ENCODE measurements around the gene FGF12.

FGF12 gene

GRCh38 chr3:192515664-192516045, 211.7 kb downstream of the FGF12 start:
- Mint-ChIP-seq H3K4me3 (no peak overlapping the region), H3K27me3 (peaks cover 52% of the 10 kb centered on the region), H3K36me3 (ENCODE audit: low read depth) (no peaks in the 10 kb centered on the region), H3K4me1 (ENCODE audit: low read depth) (peaks cover 10% of the 10 kb centered on the region), H3K9me3 (peaks cover 2% of the 10 kb centered on the region), H3K27ac (no peak overlapping the region)
- DNase-seq = no peak

DNA sequence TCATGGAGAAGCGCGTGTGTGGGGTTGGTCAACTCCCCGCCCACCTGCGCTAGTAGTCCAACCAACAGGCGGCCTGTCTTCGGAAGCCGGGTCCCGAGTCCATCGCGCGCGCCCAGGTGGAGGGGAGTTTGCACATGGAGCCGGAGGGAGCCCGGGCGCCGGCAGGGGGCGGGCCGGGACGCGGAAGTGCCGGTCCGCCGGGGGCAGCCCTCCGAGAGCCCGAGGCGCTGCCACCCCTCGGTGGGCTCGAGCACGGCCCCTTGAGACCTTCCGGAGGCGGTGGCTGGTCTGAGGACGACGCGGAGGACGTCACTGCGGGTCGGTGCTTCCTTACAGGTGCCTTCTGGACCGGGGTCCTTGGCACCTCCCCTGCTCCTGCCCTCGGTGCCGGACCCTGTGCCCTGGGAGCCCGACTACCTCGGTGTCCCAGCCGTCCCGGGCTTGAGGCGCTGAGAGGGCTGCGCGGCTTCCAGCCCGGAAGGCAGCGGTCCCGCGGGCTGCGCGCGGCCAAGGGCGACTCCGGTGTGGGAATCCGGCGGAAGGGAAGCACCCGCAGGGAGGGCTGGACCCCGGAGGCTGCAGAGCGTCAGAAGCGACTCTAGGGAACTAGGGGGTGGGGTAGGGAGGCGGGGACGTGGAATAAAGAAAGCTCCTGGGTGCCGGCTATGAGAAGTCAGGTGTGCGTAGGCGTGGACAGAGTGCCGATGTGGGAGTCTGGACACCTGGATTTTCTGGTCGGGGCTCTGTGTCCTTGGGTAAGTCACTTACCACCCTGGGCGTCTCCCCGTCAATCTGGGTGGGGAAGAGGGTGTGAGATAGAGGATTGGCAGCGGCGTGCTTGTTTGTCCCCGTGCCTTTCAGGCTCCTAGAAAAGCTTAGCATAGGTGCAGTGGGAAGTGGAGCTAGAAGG, 212.3 kb downstream of the FGF12 start:
- peak; percentile 25 for DNase-seq
- Mint-ChIP-seq H3K27me3 (peaks cover 59% of the 10 kb centered on the region), H3K4me3 (no peak overlapping the region), H3K4me1 (ENCODE audit: low read depth) (peaks cover 10% of the 10 kb centered on the region), H3K9me3 (peaks cover 2% of the 10 kb centered on the region), H3K36me3 (ENCODE audit: low read depth) (no peaks in the 10 kb centered on the region), H3K27ac (no peak overlapping the region)

GRCh38 chr3:192514081-192514753, 213.1 kb downstream of the FGF12 start:
- Mint-ChIP-seq H3K4me1 (ENCODE audit: low read depth) (peaks cover 10% of the 10 kb centered on the region), H3K36me3 (ENCODE audit: low read depth) (no peaks in the 10 kb centered on the region), H3K9me3 (peaks cover 2% of the 10 kb centered on the region), H3K4me3 (peak overlapping the region; percentile 34), H3K27me3 (peaks cover 59% of the 10 kb centered on the region), H3K27ac (no peak overlapping the region)
- no peak for DNase-seq

- Mint-ChIP-seq H3K4me1 (ENCODE audit: low read depth) (no peaks in the 10 kb centered on the region), H3K4me3 (no peak overlapping the region), H3K27me3 (peaks cover 15% of the 10 kb centered on the region), H3K9me3 (no peaks in the 10 kb centered on the region), H3K27ac (no peak overlapping the region), H3K36me3 (ENCODE audit: low read depth) (no peaks in the 10 kb centered on the region)
- DNase-seq = no peak
These were observed 221.6 kb downstream of the FGF12 start for GRCh38 chr3:192505731-192506130.

DNA sequence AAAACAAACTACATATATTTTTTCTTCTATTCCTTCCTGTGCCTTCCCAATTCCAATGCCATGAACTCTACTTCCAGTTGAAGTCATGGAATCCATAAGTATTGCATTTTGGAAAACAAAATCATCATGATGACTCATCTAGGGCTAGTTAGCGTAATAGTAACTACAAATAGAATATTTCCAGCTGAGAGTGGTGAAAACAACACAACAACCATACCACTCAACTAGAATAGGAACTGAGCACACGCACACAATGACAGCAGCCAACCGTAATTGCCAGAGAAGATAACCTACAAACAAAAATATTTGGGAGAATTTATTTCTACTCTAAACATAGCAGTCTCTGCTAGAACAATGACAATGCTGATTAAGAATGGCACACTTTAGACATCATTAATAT, 225.9 kb downstream of the FGF12 start:
- peaks cover 4% of the 10 kb centered on the region for H3K27me3 Mint-ChIP-seq
- no peaks in the 10 kb centered on the region for H3K9me3 Mint-ChIP-seq
- no peak overlapping the region for H3K4me3 Mint-ChIP-seq
- no peaks in the 10 kb centered on the region for H3K36me3 Mint-ChIP-seq (ENCODE audit: low read depth)
- no peak overlapping the region for H3K27ac Mint-ChIP-seq
- no peak for DNase-seq
- H3K4me1 Mint-ChIP-seq (ENCODE audit: low read depth) = no peaks in the 10 kb centered on the region

DNA sequence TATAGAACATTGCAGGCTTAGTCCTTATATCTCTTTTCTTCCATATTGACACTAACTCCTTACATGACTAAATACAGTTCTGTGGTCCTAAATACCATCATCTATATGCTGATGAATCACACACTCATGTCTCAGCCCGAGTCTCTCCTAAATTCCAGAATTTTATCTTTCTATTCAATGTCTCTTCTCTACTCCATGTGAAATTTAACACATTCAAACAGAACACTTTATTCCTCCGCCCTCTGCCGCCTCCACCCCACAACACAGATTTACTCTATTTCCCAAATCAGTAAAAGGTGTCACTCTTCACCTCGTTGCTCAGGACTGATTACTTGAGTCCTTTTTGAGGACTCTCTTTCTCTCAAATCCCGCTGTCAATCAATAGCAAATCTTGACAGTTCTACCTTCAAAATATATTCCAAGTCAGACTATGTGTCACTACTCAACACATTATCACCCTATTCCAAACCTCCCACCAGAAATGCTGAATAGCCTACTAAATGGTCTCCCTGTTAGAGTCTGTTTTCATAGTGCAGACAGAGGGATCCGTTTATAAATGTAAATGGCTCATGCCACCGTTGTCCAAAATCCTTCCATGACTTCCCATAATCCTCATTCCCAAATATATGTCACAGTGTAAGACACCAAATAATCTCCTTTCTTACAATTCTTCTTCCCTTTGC, 230.3 kb downstream of the FGF12 start:
- Mint-ChIP-seq H3K27me3 (no peaks in the 10 kb centered on the region), H3K9me3 (no peaks in the 10 kb centered on the region)

DNA sequence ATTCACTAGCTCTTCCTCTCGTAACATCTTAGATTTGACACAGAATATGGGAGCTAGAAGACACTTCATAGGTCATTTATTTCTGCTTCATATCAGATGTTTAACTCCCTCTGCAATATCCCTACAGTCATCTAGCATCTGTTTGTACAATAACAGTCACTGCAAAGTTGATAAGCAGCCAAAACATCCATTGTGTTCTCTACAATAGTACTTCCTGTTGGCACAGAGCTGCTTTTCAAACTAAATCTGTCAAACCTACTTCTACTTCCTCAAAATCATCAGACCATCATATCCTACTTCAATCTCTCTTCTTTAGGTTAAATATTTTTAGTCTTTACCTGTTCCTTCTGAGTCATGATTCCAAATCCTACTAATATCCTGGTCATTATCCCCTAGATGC, 233.2 kb downstream of the FGF12 start:
- Mint-ChIP-seq H3K4me1 (ENCODE audit: low read depth) (no peaks in the 10 kb centered on the region), H3K27ac (no peak overlapping the region), H3K9me3 (no peaks in the 10 kb centered on the region), H3K27me3 (no peaks in the 10 kb centered on the region), H3K36me3 (ENCODE audit: low read depth) (no peaks in the 10 kb centered on the region), H3K4me3 (no peak overlapping the region)
- no peak for DNase-seq

More for the DNA sequence above, 230.3 kb downstream of the FGF12 start:
- H3K27ac Mint-ChIP-seq = no peak overlapping the region
- DNase-seq = no peak
- no peaks in the 10 kb centered on the region for H3K36me3 Mint-ChIP-seq (ENCODE audit: low read depth)
- no peaks in the 10 kb centered on the region for H3K4me1 Mint-ChIP-seq (ENCODE audit: low read depth)
- no peak overlapping the region for H3K4me3 Mint-ChIP-seq

DNA sequence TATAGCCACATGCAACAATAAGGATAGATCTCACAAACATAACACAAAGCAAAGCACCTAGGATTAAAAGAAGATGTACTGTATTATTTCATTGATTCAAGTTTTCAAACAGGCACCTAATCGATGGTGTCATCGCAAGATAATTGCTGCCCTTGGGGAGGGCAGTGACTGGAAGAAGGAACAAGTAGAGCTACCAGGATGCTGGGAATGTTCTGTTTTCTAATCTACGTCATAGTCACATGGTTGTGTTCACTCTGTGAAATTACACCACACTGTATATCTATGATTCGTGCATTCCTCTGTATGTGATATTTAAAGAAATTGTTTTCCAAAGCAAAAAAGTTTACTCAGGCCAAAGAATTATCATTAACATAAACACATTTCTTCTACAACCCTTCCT, 236.6 kb downstream of the FGF12 start:
- DNase-seq = no peak
- H3K4me3 Mint-ChIP-seq = no peak overlapping the region
- no peaks in the 10 kb centered on the region for H3K36me3 Mint-ChIP-seq (ENCODE audit: low read depth)
- no peaks in the 10 kb centered on the region for H3K9me3 Mint-ChIP-seq
- no peaks in the 10 kb centered on the region for H3K4me1 Mint-ChIP-seq (ENCODE audit: low read depth)
- no peaks in the 10 kb centered on the region for H3K27me3 Mint-ChIP-seq
- H3K27ac Mint-ChIP-seq = no peak overlapping the region

GRCh38 chr3:192489579-192489978, 237.8 kb downstream of the FGF12 start:
- H3K27me3 Mint-ChIP-seq = no peaks in the 10 kb centered on the region
- H3K27ac Mint-ChIP-seq = no peak overlapping the region

GRCh38 chr3:192487033-192487432, 240.3 kb downstream of the FGF12 start:
- no peak for DNase-seq
- Mint-ChIP-seq H3K4me3 (no peak overlapping the region), H3K27ac (no peak overlapping the region), H3K27me3 (no peaks in the 10 kb centered on the region), H3K36me3 (ENCODE audit: low read depth) (no peaks in the 10 kb centered on the region), H3K4me1 (ENCODE audit: low read depth) (peaks cover 1% of the 10 kb centered on the region), H3K9me3 (no peaks in the 10 kb centered on the region)

More at GRCh38 chr3:192489579-192489978, 237.8 kb downstream of the FGF12 start:
- no peak for DNase-seq
- Mint-ChIP-seq H3K36me3 (ENCODE audit: low read depth) (no peaks in the 10 kb centered on the region), H3K9me3 (no peaks in the 10 kb centered on the region), H3K4me3 (no peak overlapping the region), H3K4me1 (ENCODE audit: low read depth) (no peaks in the 10 kb centered on the region)

GRCh38 chr3:192482809-192483208, 244.5 kb downstream of the FGF12 start:
- Mint-ChIP-seq H3K4me3 (no peak overlapping the region), H3K36me3 (ENCODE audit: low read depth) (no peaks in the 10 kb centered on the region), H3K4me1 (ENCODE audit: low read depth) (peaks cover 1% of the 10 kb centered on the region), H3K27me3 (peaks cover 6% of the 10 kb centered on the region), H3K27ac (no peak overlapping the region), H3K9me3 (no peaks in the 10 kb centered on the region)
- no peak for DNase-seq

GRCh38 chr3:192482391-192482790, 244.9 kb downstream of the FGF12 start:
- Mint-ChIP-seq H3K4me3 (no peak overlapping the region), H3K27me3 (peaks cover 6% of the 10 kb centered on the region), H3K27ac (no peak overlapping the region), H3K4me1 (ENCODE audit: low read depth) (peaks cover 1% of the 10 kb centered on the region), H3K9me3 (no peaks in the 10 kb centered on the region), H3K36me3 (ENCODE audit: low read depth) (no peaks in the 10 kb centered on the region)
- DNase-seq = no peak

GRCh38 chr3:192481638-192482037, 245.7 kb downstream of the FGF12 start:
- Mint-ChIP-seq H3K36me3 (ENCODE audit: low read depth) (no peaks in the 10 kb centered on the region), H3K9me3 (no peaks in the 10 kb centered on the region), H3K27me3 (peaks cover 6% of the 10 kb centered on the region), H3K4me3 (no peak overlapping the region), H3K4me1 (ENCODE audit: low read depth) (peaks cover 1% of the 10 kb centered on the region), H3K27ac (no peak overlapping the region)
- DNase-seq = no peak

GRCh38 chr3:192467230-192468140, 259.9 kb downstream of the FGF12 start:
- Mint-ChIP-seq H3K9me3 (no peaks in the 10 kb centered on the region), H3K4me3 (no peak overlapping the region), H3K27me3 (peaks cover 27% of the 10 kb centered on the region), H3K36me3 (ENCODE audit: low read depth) (no peaks in the 10 kb centered on the region), H3K27ac (no peak overlapping the region), H3K4me1 (ENCODE audit: low read depth) (no peaks in the 10 kb centered on the region)
- peak; percentile 36 for DNase-seq
